GM19238 (cell line): Measurements from ENCODE around the gene TMPRSS3.

Source experiments
- DNase-seq: peaks from one replicate; pipeline ENCODE4 v3.0.0; 2011; ENCODE audit warnings: low spot score; ENCODE audit not compliant: insufficient read length

The TMPRSS3 gene

GRCh38 chr21:42352441-42353095 is 43.3 kb downstream of the TMPRSS3 start:
- DNase-seq = no peak

- DNase-seq = no peak
Observed at GRCh38 chr21:42351626-42352440, 44.0 kb downstream of the TMPRSS3 start.

DNA sequence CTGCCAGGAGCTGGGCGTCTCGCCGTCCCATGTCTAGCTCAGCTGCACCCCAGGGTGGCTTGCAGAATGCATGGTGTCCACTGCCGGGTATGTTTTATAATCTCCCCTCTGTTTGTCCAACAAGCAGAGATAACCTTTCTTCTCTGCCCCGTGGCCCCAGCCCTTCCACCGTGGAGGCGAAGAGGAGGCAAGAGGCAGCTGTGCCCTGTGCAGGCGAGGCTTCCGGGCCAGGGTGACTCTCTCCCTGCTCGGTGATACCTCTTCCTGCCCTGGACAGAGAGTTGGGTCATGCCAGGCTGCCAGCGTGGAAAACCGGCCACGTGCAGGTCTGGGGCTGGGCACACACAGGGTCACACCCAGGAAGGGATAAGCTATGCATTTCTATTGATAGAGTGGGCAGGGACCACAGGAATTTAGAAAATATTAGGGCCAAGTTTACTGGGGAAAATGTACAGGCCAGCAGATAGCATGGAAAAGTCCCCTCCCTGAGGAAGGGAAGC is 44.9 kb downstream of the TMPRSS3 start, which contains the start of gene TFF2:
Gene TFF2 (minus strand): TSS at position 68 of the 500 bp plus-strand sequence. CDS start 37 bp downstream, at position 31.
- no peak for DNase-seq

DNA sequence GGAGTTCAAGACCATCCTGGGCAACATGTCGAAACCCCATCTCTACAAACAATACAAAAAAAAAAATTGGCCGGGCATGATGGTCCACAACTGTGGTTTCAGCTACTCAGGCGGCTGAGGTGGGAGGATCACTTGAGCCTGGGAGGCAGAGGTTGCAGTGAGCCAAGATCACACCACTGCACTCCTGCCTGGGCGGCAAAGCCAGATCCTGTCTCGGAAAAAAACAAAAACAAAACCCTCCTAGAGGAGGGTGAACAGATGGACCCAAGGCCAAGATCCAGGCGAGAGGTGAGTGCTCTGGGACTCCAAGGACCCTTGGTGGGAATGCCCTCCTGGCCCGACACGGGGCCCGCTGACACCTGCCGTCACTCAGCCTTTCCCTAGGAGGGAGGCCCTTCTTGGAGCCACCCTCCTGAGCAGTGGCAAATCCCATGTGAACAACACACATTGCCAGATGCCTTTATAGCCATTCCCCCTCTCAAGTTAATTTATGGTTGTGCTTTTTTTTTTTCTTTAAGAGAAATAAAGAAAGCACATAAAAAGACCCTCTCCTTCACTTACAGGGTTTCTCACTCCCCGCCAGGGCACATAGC is 45.4 kb downstream of the TMPRSS3 start:
- no peak for DNase-seq

DNA sequence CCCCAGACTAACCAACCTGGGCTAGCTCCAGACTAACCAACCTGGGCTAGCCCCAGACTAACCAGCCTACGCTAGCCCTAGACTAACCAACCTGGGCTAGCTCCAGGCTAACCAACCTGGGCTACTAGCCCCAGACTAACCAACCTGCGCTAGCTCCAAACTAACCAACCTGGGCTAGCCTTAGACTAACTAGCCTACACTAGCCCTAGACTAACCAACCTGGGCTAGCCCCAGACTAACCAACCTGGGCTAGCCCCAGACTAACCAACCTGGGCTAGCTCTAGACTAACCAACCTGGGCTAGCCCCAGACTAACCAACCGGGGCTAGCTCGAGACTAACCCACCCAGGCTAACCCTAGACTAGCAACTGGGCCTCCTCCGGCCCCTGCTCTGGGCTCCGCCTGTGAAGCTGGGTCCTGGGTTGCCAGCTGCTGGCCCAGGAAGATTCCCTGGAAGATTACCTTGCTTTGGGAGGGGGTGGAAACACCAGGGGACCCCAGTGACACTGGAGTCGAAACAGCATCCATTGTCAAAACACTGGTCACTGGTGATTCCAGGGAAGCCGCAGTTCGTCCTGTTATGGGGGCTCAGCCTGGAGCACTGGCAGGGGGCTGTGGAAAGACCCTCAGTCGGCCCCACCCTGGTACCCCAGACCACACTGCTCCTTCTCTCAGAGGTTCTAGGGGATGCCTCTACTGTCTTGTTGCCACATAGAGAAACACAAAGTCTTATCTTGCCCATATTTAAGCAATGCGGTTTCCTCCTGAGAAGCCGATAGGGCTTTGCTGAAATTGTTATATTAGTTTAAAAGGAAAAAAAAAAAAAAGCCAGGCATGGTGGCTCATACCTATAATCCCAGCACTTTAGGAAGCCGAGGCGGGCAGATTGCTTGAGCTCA is 46.2 kb downstream of the TMPRSS3 start:
- DNase-seq = no peak

GRCh38 chr21:42348762-42349161 is 47.1 kb downstream of the TMPRSS3 start:
- no peak for DNase-seq

DNA sequence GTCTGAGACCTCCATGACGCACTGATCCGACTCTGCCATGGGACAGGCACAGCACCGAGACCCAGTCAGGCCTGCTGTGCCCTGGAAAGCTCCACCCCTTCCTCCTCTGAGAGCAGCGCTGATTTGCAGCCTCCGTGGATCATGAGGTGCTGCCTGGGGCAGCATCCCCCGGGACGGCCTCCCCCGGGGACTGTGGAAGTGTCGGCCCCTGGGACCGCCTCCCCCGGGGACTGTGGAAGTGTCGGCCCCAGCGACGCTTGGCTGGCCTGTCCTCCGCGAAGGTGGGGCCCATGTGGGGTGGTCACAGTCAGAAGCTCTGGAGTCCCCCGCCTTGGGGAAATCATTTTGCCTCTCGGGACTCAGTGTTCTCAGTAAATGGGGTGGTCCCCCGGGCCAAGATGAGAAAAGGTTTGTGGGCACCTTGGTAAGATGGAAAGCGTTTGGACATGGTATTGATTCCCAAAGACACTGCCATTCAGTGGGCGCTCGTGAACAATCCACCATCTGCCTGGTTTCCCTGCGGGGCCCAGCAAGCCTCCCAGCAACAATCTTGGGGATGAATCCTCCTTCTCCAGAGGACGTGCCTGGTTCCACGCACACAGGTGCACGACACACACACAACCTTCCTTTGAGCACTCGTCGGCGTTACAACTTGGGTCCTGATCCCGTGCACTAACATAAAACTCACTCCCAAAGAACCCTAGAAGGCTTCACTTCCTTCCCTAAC is 48.1 kb downstream of the TMPRSS3 start:
- no peak for DNase-seq

DNA sequence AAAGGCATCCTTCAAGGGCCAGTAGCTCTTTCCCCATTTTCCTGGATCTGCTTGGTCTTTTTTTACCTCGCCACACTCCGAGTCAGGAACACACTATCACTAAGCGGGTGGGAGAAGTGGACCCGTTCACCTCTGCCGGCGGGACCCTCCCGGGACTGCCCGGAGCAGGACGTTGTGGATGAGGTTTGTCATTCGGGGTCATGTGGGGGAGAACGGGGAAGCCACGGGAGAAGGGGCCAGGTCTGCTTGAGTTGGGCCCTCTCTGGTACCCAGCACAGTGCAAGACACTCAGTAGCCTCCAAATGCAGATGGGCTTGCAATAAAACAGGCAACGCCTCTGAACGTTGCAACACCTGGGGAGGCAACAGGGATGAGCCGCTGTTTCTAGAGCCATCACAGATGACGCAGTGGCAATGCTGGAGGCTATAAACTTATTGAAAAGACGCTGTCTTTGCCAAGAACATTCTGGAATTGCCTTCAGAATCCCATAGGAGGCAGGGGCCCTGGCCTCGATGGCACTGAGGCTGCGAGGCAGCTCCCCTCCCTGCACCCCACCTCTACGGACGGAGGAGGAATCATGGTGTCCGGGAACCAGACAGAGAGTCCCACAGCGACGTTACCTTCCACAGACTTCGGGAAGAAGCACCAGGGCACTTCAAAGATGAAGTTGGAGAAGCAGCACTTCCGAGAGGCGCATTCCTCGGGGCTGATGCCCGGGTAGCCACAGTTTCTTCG is 48.8 kb downstream of the TMPRSS3 start:
- DNase-seq = no peak

GRCh38 chr21:42346441-42346840 is 49.4 kb downstream of the TMPRSS3 start:
- no peak for DNase-seq

- DNase-seq = no peak
Observed at GRCh38 chr21:42344631-42345030, 51.2 kb downstream of the TMPRSS3 start.

DNA sequence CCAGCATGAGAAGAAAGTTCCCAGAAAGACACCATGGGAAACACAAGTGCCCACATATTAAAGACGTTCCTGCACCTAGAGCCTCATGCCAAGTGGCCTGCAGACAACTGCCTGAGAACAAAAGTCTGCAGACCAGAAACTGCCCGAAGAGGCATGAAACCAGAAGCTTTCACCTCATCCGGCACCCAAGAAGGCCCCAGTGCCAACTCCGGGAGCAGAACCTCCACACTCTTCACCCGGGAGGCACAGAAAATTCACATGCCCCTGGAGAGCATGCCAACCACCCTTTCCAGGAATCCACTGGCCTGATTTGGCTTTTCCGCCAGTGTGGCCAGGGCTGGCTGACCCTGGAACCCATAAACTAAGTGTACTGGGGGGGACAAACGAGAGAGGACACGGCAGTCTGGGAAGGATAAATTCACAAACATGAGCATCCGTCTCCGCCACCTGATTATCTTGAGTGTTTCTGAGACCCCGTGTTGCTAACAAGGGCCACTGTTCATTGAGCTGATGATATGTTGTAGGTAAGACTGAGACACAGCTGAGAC is 51.8 kb downstream of the TMPRSS3 start:
- no peak for DNase-seq

GRCh38 chr21:42343556-42343955 is 52.3 kb downstream of the TMPRSS3 start:
- DNase-seq = no peak

DNA sequence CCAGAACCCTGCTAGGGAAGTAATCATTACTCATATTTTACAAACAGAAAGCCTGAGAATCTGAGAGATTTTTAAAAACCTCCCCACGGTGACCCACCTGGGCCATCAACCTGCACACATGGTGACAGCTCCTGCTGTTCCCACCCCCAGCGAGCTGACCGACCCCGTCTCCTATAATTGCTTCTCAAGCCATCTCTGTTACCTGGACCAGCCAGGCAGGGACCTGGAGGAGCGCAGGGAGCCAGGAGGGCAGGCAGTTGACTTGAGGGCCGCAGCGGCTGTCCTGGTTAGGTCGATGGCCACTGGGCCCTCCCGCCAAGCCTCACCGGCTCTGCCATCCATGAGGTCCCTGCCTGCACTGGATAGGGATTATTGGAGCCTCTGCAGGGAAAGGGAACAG is 52.8 kb downstream of the TMPRSS3 start:
- no peak for DNase-seq

- DNase-seq = no peak
Observed at GRCh38 chr21:42341776-42342542, 53.9 kb downstream of the TMPRSS3 start.

DNA sequence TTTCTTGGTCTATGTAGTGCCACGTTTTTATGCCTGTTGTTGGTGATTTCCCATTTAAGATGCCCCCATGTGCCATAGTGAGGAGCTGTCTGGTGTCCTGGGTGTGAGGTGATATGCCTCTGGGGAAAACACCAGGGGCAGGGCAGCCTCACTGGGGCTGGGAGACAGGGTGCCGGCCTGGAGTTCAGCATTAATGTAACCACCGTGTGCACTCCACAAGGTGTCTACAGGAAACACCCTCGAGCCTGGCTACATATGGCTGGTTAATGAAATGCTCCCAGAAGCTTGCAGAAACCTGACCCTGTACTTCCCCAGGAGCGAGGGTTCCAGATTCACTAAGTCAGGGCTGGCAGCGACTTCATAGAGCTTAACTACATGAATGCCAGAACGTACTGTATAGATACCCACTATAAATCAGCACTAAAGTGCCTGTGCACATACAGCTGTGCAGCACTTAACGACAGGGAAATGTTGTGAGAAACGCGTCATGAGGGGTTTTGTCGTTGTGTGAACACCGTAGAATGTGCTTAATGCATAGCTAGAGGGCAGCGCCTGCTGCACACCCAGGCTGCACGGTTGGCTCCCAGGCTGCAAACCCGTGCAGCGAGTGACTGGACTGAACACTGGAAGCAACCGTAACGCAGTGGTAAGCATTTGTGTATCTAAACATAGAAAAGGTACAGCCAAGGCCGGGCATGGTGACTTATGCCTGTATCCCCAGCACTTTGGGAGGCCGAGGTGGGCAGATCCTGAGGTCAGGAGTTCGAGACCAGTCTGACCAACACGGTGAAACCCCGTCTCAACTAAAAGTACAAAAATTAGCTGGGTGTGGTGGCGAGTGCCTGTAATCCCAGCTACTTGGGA is 55.4 kb downstream of the TMPRSS3 start:
- DNase-seq = no peak

- DNase-seq = no peak
Observed at GRCh38 chr21:42338729-42339715, 56.8 kb downstream of the TMPRSS3 start.
